NCI-H2107 treated with DMSO at 0.1 percent for 48 hours (cell line): ENCODE data around the gene MMP17.
"Not testable (repeated sequence)": the region's sequence is repeated elsewhere in the genome, so short reads cannot be mapped to it uniquely, and the experiment has no call there.

Source experiments
- DNase-seq: peaks from one replicate; lab custom pipeline; 2025; ENCODE audit not compliant: unreplicated experiment; lab: John Stamatoyannopoulos, UW

Gene MMP17

DNA sequence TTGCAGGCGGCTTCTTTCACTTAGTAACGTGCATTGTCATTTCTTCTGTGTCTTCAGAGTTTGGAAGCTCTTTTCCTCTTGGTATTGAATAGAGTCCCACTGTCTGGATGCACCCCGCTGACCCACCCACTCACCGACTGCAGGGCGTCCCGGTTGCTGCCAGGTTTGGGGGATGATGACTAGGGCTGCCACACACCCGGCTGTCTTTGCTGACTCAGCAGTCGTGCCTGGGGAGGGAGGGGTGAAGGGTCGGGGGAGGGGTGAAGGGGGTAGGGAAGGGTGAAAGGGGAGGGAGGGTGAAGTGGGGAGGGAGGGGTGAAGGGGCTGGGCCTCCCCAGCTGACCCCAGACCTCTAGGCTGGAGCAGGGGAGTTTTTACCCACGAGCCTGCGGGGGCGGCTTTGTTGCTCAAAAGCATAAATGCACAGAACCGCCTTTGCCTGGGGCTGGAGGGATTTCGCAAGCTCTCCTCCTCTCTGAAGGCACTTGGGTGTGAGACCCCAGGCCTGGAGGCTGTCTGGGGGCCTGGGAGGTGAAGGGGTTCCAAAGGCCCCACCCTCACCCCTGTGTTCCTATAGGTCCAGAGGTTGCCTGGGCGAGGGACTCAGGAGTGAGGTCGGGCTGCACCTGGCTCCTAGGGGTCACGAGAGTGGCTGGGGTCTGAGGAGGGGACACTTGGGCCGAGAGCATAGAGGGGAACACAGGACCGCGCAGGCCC lies 35.0 kb downstream of the MMP17 start:
- DNase-seq = no peak

DNA sequence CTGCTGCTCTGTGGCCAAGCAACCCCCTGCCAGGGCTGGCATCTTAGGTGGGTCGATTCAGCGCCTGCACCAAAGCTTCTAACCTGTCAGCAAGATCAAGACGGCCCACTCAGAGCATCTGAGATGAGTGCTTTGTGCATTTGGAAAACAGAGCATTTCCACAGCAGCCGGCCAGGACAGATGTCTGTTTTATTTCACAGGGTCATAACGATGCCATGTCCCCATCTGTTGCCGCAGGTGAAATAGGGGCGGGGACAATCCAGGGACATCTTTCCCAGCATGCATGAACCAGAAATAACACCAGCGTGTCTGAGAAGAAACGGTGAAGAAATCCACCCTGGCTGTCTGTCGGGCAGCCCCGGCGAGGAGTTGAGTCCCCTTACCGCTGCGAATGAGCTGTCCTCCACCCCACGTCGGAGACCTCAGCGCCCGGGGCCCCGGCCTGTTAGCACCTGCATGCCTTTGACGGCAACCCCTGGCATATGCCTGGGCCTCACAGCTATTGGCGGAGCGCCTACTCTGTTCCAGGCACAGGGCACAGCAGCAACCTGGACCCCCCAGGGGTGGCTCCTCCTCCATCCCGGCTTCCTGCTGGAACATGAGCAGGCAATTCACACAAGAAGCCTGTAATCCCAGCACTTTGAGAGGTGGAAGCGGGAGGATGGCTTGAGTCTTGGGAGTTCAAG lies 35.7 kb downstream of the MMP17 start:
- no peak for DNase-seq

DNA sequence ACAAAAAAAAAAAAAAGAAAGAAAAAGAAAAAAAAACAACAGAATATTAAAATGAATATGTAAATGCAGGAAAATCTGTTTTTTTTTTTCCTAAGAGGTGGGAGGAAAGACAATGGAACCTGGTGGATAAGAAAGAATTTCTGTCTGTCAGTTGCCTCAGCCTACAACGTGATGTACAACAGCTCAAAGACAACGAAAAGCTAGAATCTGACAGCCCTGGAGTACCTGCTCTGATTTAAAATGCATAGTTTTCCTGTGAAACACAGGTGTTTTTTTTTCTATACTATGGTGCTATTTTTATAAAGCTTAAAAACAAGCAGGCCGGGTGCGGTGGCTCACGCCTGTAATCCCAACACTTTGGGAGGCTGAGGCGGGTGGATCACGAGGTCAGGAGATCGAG lies 36.3 kb downstream of the MMP17 start:
- DNase-seq = no peak

DNA sequence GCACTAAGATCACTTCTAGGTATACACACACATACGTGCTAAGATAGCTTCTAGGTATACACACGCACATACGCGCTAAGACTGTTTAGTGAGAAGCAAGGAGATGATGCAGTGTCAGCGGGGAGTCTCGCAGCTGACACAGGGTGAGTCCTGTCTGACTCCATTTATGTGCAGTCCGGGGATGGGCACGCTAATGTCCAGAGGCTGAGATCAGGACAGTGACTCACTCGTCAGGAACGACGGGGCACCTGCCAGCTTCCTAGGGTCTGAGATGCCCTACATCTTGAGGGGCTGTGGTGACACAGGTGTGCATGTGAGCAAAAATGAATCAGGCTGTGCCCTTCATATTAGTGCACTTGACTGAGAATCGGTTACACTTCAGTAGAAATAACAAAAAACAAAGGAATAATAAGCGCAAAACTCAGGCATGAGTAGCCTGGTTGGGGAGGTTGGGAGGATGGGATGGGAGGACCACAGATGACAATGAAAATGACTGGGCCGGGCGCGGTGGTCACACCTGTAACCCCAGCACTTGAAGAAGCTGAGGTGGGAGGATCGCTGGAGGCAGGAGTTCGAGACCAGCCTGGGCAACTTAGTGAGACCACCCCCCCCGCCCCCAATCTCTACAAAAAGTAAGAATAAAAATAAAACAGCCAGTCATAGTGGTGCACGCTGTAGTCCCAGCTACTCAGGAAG lies 37.1 kb downstream of the MMP17 start:
- DNase-seq = no peak

DNA sequence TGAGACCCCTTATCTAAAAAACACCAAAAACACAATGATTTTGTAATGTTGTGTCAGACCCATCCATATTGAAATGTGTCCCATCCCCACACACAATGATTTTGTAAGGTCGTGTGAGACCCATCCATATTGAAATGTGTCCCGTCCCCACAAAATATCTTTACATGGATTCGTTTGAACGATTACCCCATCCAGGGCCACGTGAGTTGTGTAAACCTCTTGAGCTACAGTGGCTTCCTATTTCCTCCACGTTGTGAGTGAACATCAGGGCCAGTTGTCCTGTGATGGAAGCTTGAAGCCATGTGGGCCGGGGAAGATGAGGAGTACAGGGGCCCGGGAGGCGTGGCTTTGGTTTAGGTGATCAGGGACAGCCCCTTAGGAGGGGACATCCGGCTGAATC lies 39.3 kb downstream of the MMP17 start:
- DNase-seq = no peak

DNA sequence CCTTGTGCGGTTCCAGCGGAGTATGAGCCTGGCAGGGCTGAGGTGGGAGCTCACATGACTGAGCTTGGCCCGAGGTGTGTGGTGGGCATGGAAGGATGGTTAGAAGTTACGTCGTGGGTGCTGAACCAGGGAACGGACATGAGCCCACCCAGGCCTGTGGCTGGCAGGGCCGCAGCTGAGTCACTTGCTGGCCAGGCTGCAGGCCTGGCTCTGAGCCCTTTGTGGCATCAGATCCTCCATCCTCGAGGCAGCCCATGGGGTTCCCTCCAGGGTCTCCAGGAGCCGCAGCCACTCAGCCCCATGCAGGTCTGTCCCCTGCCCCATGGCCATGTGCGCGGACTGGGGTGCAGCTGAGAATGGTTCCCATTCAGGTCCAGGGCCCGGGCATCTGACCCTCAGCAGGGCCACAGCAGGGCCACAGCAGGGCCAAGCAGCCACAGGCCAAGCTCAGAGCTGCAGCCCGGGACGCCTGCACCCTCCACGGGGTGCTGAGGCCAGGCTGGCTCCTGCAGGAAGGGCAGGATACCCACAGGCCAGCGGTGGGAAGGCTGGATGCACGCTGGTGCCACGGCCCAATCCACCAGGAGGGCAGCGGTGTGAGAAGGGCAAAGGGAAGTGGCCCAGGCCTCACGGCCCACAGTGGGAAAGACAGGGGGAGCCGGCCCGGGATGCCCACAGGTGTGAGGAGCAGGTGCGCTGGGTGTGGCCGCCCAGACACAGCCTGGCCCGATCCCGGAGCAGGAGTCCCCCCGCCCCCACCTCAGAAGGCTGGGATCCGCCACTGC lies 39.9 kb downstream of the MMP17 start:
- DNase-seq = no peak

DNA sequence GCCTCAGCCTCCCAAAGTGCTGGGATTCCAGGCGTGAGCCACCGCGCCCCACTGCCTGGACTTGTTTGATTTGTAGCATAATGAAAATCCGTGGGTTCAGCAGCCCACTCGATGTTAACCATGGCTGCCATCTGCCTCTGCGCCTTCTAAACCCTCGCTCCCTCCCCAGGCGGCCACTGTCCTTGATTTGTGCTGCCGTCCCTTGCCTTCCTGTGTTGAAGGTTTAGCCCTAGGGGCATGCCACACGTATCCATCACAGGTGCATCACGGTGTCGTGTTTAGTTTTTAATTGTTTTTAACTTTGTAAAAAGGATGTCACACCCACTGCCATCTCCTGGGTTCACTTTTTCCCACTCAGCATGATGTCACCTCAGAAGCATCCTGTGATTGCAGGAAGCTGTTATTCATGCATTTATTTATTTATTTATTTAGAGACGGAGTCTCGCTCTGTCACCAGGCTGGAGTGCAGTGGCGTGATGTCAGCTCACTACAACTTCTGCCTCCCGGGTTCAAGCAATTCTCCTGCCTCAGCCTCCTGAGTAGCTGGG lies 41.8 kb downstream of the MMP17 start:
- no peak for DNase-seq

DNA sequence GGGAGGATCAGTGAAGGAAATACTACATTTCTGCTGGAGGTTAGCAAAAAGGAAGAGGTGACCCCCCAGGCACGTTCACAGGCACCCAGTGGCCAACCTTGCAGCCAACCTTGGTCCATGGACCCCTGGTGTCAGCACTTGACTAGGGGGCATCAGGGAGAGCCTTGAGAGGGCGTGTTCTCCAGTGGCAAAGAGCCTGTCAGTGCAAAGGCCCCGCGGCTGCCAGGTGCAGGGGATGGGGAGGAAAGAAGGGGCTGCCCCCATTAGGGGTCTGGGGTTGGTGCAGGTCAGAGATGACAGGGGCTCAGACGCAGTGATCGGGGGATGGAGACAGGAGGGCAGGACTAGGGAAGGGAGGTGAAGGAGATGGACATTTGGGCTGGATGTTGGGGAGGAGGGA lies 43.5 kb downstream of the MMP17 start:
- no peak for DNase-seq

DNA sequence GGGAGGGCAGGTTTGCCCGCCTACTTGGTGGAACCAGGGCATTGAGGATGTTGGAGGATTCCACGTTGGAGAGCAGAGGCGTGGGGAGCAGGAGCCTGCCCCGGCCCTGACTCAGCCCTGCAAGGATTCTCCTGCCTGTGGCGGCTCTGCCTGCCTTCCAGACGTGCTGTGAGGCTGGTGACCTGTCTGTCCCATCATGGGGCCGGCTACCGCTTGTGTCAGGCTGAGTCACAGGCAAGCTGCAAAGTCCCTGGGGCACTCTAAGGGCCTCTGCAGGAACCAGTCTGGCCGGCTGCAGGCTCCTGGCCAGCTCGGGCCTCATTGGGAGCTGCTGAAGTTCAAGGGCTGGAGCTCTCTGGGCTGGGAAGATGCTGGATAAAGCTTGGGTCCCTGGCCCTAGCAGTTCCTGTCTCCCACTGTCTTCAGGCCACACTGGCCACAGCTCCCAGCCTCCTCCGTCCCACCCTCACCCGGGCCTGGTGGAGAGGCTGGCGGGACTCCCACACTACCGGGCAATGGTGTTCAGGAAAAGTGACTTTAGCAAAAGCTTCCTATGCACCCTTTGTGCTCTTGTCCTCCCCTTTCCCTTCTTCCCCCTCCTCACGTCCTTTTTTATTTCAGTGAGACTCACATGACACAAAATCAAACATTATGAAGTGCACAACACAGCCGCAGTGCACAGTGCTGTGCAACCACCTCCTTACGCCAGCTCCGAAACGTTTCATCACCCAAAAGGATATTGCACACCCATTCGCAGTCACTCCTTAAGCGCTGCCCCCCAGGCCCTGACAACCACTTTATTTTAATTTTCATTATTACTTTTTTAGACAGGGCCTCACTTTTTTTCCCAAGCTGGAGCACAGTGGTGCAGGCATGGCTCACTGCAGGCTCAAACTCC lies 44.2 kb downstream of the MMP17 start:
- DNase-seq = no peak

DNA sequence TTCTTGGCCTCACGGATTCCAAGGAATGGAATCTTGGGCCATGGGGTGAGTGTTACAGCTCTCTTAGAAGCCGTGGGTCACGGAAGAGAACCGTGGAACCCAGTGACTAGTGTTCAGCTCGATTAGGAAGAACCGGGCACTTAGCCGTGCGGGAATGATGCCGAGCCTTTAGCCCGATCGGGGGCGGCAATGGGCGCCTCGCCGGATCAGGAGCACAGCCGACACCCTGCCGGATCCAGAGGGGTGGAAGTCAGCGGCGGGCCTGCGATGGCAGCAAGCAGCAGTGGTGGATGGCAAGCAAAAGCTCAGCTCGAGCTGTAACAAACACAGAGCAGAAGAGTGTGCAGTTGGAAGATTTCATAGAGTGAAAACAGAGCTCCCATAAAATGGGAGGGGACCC lies 45.1 kb downstream of the MMP17 start:
- no peak for DNase-seq

DNA sequence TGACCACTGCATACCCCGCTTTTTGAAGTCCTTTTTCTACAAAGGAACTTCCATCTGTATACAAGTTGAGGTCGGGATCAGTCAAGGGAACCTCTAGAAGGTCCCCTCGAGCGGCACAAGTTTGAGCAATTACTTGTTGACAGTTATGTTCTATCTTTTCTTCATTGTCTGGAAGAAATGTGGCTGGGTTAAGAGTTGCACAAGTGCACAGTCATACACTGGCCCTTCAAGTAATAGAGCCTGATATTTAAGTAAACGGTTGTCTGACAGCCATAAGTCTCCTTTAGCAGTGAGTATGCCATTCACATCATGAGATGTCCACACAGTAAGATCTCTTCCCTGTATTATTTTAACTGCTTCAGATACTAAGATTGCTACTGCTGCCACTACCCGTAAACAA lies 46.8 kb downstream of the MMP17 start:
- DNase-seq = not testable (repeated sequence)

DNA sequence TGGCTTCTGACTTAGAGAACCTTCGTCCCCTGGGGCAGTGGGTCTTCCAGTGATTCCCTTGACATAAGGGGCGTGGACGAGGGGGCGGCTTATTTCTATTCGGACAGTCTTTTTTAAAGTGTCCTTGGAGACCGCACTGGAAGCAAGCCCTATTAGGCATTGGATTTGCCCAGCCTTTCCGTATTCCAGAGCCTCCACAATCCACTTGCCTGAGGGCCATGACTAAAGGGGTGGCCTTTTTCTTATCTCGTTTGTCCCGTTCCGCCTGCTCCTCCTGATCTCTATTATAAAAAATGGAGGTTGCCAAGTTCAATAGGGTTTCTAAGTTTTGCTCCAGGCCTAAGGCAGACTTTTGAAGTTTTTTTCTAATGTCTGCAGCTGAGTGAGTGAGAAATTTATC lies 49.0 kb downstream of the MMP17 start:
- not testable (repeated sequence) for DNase-seq

DNA sequence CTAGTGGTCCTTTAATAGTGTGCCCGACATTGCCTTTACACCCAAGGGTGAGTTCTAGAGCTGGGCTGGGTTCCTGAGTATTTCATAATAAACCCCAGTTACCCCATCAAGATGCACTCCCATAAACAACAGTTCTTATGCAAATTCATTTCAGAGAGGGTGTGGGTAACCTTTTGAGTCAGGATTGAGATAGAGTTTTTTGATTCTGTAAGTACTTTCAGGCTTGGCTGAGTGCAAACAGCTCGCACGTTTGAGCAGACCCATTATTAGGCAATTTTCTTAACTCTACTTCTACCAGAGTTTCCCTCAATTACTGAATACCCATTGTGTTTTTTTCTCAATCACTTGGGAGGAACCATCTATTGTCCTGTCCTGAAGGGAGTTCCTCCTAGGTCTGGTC lies 50.2 kb downstream of the MMP17 start:
- DNase-seq = not testable (repeated sequence)

DNA sequence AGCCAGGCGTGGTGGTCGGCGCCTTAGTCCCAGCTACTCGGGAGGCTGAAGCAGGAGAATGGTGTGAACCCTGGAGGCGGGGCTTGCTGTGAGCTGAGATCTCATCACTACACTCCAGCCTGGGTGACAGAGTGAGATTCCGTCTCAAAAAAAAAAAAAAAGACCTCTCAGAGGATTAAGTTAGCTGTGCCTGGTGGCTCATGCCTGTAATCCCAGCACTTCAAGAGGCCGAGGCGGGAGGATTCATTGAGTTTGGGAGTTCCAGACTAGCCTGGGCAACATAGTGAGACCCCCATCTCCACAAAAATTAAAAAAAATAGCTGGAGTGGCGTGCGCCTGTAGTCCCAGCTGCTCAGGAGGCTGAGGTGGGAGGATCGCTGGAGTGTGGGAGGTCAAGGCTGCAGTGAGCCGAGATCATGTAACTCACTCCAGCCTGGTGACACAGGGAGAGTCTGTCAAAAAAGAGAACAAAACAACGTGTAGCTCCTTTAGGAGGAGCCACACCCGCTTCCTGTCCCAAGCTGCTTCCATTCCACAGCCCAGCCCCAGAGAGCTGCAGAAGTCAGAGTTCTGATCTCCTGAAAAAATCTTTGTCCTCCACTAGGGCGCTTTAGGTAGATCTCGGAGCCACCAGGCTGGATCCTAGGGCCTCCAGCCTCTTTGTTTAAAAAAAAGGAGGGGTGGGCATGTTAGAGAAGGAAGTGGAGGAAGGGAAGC lies 54.8 kb downstream of the MMP17 start:
- no peak for DNase-seq

DNA sequence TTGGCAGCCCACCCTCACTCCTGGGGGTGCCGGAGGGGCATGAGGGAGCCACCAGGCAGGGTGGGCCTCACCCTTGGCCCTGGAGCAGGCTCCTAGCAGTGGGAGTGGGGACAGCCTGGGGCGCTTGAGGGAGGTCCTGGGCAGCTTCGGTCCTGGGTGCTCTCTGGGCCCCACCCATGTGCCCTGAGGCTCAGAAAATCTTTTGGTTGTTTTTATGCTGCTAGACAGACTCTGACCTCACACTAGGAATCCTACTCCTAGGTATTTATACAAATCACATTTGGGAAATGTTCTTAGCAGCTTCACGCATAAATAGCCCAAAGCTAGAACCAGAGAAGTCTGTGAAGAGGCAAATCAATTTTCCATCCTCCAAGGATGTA lies 55.3 kb downstream of the MMP17 start:
- no peak for DNase-seq

DNA sequence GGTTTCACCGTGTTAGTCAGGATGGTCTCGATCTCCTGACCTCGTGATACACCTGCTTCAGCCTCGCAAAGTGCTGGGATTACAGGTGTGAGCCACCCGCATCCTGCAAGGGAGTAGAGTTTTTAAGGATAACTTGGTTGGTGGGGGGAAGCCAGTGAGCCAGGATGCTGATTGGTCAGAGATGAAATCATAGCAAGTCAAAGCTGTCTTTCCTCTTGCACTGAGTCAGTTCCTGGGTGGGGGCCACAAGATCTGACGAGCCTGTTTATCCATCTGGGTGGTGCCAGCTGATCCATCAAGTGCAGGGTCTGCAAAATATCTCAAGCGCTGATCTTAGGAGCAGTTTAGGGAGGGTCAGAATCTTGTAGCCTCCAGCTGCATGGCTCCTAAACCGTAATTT lies 56.9 kb downstream of the MMP17 start:
- DNase-seq = not testable (repeated sequence)

DNA sequence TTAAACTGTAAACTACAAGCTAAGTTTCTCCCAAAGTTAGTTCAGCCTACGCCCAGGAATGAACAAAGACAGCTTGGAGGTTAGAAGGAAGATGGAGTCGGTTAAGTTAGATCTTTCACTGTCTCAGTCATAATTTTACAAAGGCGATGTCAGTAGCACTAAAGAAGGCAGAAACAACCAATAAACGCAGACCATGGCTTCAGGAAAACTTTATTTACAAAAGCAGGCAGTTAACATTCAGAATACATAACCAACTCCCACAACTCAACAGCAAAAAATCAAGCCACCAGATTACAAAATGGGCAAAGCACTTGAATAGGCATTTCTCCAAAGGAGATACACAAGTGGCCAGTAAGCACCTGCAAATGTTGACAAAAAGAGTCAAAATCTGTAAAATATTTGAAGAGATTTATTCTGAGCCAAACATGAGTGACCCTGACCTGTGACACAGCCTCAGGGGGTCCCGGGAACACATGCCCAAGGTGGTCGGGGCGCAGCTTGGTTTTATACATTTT lies 57.4 kb downstream of the MMP17 start:
- no peak for DNase-seq

DNA sequence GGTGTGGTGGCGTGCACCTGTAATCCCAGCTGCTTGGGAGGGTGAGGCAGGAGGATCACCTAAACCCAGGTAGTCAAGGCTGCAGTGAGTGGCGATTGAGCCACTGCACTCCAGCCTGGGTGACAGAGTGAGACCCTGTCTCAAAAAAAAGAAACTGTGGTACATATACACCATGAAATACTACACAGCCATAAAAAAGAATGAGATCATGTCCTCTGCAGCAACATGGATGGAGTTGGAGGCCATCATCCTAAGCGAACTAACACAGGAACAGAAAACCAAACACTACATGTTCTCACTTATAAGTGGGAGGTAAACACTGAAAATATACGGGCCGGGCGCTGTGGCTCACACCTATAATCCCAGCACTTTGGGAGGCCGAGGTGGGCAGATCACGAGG lies 63.5 kb downstream of the MMP17 start:
- not testable (repeated sequence) for DNase-seq
